Measurements from ENCODE around the gene GPSM1. TPM values are rescaled to one million over a fixed set of nuclear protein-coding genes. Genes with fewer than 3 reads are reported as not detected.

GPSM1 gene
- total RNA-seq, 2 donors from 2014 or later: 15.8 to 23.1 TPM

- no peaks in the 10 kb centered on the region for H3K27me3 ChIP-seq
- TF ChIP-seq POLR2A (IDR thresholded peaks at IDR 0.05) (no peak), CTCF (IDR thresholded peaks at IDR 0.05) (peak in 1 of 7 experiments; percentile 7)
- no peaks in the 10 kb centered on the region for H3K36me3 ChIP-seq (replicated peaks in 1 of 2; ENCODE audit: insufficient read depth in 1 of 2, low read depth in 2 of 2)
- ATAC-seq: peak; percentile 66
- intact Hi-C loops (cut with DNase I): no loop called here
- no peak overlapping the region for H3K4me3 ChIP-seq
- DNase-seq: peak; percentile 52 to 82 (median 72)
- peaks cover 18% of the 10 kb centered on the region for H3K4me1 ChIP-seq
- 38 to 40% methylated on average over 2 to 20 of the region's 21 CpGs for WGBS, 2 donors
- peak overlapping the region in 2 of 4 donors; percentile 61 to 65 for H3K27ac ChIP-seq
- no peaks in the 10 kb centered on the region for H3K9me3 ChIP-seq
Measured at GRCh38 chr9:136372561-136373299, 45.4 kb downstream of the GPSM1 start.

- TF ChIP-seq POLR2A (IDR thresholded peaks at IDR 0.05) (peak in 1 of 3 donors; percentile 32), CTCF (IDR thresholded peaks at IDR 0.05) (no peak)
- peak within 1 kb of the TSS in 2 of 4 donors; percentile 61 to 65 for H3K27ac ChIP-seq
- H3K36me3 ChIP-seq (replicated peaks in 1 of 2; ENCODE audit: insufficient read depth in 1 of 2, low read depth in 2 of 2): no peaks in the 10 kb centered on the region
- ATAC-seq (no peak), DNase-seq (peak in 3 of 4 donors; percentile 57 to 60 (median 60))
- WGBS, 2 donors: 59 to 87% methylated on average over 4 to 20 of the region's 27 CpGs
- intact Hi-C loops (cut with DNase I): no loop called here
- no peaks in the 10 kb centered on the region for H3K9me3 ChIP-seq
- no peak within 1 kb of the TSS for H3K4me3 ChIP-seq
- H3K27me3 ChIP-seq: no peaks in the 10 kb centered on the region
- H3K4me1 ChIP-seq: peaks cover 18% of the 10 kb centered on the region
Measured at GRCh38 chr9:136373300-136374182, 46.2 kb downstream of the GPSM1 start, which contains the start of gene CARD9. Gene CARD9, minus strand, starts transcription at chr9:136373669. Its CDS starts 1,591 bp downstream, at chr9:136372078.

- Histone ChIP-seq H3K27me3 (no peaks in the 10 kb centered on the region), H3K9me3 (no peaks in the 10 kb centered on the region), H3K4me3 (no peak overlapping the region), H3K4me1 (peaks cover 18% of the 10 kb centered on the region), H3K36me3 (replicated peaks in 1 of 2; ENCODE audit: insufficient read depth in 1 of 2, low read depth in 2 of 2) (peaks cover 0 to 2% of the 10 kb centered on the region in 2 donors), H3K27ac (no peak overlapping the region)
- DNase-seq: no peak
- ATAC-seq: no peak
- 89 to 97% methylated on average over 10 to 14 of the region's 14 CpGs for WGBS, 2 donors
- intact Hi-C loops (cut with DNase I): no loop called here
- TF ChIP-seq CTCF (IDR thresholded peaks at IDR 0.05): no peak
- no peak for TF ChIP-seq POLR2A (IDR thresholded peaks at IDR 0.05)
Measured at GRCh38 chr9:136374183-136374575, 46.8 kb downstream of the GPSM1 start.

GRCh38 chr9:136375096-136375495 lies 47.8 kb downstream of the GPSM1 start:
- 88 to 91% methylated on average over 6 to 12 of the region's 12 CpGs for WGBS, 2 donors
- H3K9me3 ChIP-seq: no peaks in the 10 kb centered on the region
- ATAC-seq (no peak), DNase-seq (no peak)
- TF ChIP-seq POLR2A (IDR thresholded peaks at IDR 0.05): no peak
- no peak for TF ChIP-seq CTCF (IDR thresholded peaks at IDR 0.05)
- no peak overlapping the region for H3K4me3 ChIP-seq
- H3K4me1 ChIP-seq: peaks cover 18% of the 10 kb centered on the region
- peaks cover 0 to 2% of the 10 kb centered on the region in 2 donors for H3K36me3 ChIP-seq (replicated peaks in 1 of 2; ENCODE audit: insufficient read depth in 1 of 2, low read depth in 2 of 2)
- H3K27me3 ChIP-seq: no peaks in the 10 kb centered on the region
- no peak overlapping the region for H3K27ac ChIP-seq
- intact Hi-C loops (cut with DNase I): no loop called here
